HEK293 (cell line): ENCODE results near the gene ANKRD31.

ENCODE experiments used
- PRDM4 ChIP-seq: fragments of 450-650 bp; formaldehyde crosslinking; IDR thresholded peaks from 2 replicates; pipeline ENCODE4 v1.5.1; 2017; ENCODE audit warnings: missing biosample characterization, missing genetic modification characterization
- SP2 ChIP-seq: fragments of 450-650 bp; formaldehyde crosslinking; IDR thresholded peaks from 2 replicates; pipeline ENCODE4 v1.5.1; 2016; ENCODE audit warnings: missing biosample characterization, missing genetic modification characterization
- YY1 ChIP-seq: fragments of 450-650 bp; formaldehyde crosslinking; IDR thresholded peaks from 2 replicates; pipeline ENCODE4 v1.5.1; 2018; ENCODE audit warnings: missing biosample characterization, missing genetic modification characterization
- ZBTB7A ChIP-seq: fragments of 450-650 bp; formaldehyde crosslinking; IDR thresholded peaks from 2 replicates; pipeline ENCODE4 v1.5.1; 2016; ENCODE audit warnings: low read depth, missing biosample characterization, missing genetic modification characterization
- ZNF501 ChIP-seq: fragments of 450-650 bp; formaldehyde crosslinking; IDR thresholded peaks from 2 replicates; pipeline ENCODE4 v1.5.1; 2016; ENCODE audit warnings: missing biosample characterization, missing genetic modification characterization
- ZNF792 ChIP-seq: fragments of 450-650 bp; formaldehyde crosslinking; IDR thresholded peaks from 2 replicates; pipeline ENCODE4 v1.5.1; 2016; ENCODE audit warnings: missing biosample characterization, missing genetic modification characterization

DNA sequence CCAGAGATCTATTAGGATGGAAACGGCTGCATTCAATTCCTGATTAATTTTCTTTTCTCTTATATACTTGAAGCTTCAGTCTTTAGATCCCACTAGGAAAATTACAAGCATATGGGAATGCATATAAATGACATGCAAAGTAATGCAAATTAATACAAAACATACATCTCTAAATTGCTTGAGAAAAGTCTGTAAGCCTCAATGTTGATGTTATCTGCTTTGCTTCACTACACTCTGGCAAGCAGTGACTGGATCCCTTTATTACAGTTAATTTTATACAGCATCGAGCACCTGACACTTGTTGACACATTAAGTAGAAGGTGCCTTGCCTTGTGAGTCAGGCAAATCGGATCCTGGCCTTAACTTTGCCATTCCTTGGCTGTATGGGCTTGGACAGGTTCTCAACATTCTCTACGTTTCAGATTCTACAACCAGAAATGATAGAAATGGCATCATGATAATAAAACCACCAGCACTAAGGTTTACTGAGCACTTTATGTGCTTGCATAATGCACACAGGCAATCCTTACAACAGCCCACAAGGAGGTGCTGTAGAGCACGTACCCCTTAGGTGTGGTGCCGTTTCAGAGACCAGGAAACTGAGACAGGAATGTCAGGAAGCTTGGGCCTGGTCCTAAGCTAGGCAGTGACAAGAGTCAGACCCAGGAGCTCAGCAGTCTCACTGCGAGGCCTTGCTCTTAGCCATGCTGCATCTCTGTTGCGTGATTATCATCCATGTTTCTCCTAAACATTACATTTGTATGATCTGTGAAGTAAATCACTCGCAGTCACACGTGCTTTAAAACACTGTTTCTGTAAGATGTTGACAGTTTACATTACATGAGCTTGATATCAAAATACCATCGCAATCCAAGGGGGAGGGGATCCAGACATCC, 187.0 kb downstream of the ANKRD31 start:
- TF ChIP-seq ZNF501 (no peak), SP2 (tag by site-specific recombination) (no peak), PRDM4 (tag by site-specific recombination) (no peak), ZNF792 (tag by site-specific recombination) (no peak), YY1 (tag by site-specific recombination) (no peak), ZBTB7A (tag by site-specific recombination) (no peak)
